Measurements from ENCODE around the gene PRKN.

DNA sequence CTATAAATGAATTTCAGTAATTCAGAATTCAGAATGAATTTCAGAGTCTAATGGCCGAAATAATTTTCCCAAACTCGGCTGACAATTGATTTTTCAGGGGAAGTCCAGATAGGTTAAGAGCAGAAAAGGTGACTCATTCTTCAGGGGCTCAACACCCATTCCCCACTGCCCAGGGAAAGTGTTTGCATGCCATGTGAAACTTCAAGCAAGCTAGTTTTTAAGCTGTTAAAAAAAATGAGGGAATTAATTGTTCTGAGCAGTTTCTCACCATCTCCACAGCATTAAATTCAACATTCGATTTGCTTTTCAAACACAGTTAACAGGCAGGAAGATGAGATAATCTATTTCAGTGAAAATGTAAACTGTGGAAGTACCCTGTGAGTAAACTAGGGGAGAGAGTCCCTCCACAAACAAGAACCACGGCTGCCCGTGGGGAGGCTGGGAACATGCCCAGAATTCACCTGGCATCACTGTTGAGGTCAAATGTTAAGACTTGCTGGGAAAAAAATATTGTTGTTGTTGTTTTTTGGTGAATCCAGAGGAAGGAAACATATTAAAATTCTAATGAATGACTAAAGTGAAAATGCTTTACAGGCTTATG lies 803.0 kb downstream of the PRKN start:
- TF ChIP-seq EP300 (IDR thresholded peaks at IDR 0.05; ENCODE audit: low read depth) (no peak), POLR2A (IDR thresholded peaks at IDR 0.05) (no peak), POLR2AphosphoS5 (IDR thresholded peaks at IDR 0.05) (no peak)
